ENCODE measurements around the gene IQGAP3.

Gene IQGAP3

GRCh38 chr1:156478250-156478627, 94.1 kb downstream of the IQGAP3 start:
- peaks cover 26% of the 10 kb centered on the region for H3K4me1 Mint-ChIP-seq
- no peak overlapping the region for H3K27ac Mint-ChIP-seq
- no peaks in the 10 kb centered on the region for H3K9me3 Mint-ChIP-seq
- H3K36me3 Mint-ChIP-seq (ENCODE audit: low read depth): peaks cover 78% of the 10 kb centered on the region
- TF ChIP-seq, protein P1, sequence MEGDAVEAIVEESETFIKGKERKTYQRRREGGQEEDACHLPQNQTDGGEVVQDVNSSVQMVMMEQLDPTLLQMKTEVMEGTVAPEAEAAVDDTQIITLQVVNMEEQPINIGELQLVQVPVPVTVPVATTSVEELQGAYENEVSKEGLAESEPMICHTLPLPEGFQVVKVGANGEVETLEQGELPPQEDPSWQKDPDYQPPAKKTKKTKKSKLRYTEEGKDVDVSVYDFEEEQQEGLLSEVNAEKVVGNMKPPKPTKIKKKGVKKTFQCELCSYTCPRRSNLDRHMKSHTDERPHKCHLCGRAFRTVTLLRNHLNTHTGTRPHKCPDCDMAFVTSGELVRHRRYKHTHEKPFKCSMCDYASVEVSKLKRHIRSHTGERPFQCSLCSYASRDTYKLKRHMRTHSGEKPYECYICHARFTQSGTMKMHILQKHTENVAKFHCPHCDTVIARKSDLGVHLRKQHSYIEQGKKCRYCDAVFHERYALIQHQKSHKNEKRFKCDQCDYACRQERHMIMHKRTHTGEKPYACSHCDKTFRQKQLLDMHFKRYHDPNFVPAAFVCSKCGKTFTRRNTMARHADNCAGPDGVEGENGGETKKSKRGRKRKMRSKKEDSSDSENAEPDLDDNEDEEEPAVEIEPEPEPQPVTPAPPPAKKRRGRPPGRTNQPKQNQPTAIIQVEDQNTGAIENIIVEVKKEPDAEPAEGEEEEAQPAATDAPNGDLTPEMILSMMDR (IDR thresholded peaks at IDR 0.05; ENCODE audit: unreplicated experiment in 3 of 3): no peak
- H3K27me3 Mint-ChIP-seq (ENCODE audit: low read depth): peaks cover 4% of the 10 kb centered on the region
- H3K4me3 Mint-ChIP-seq: no peak overlapping the region

- H3K4me1 Mint-ChIP-seq: peaks cover 26% of the 10 kb centered on the region
- peaks cover 8% of the 10 kb centered on the region for H3K27me3 Mint-ChIP-seq (ENCODE audit: low read depth)
- H3K4me3 Mint-ChIP-seq: no peak overlapping the region
- no peaks in the 10 kb centered on the region for H3K9me3 Mint-ChIP-seq
- H3K27ac Mint-ChIP-seq: no peak overlapping the region
- TF ChIP-seq, protein P1 (IDR thresholded peaks at IDR 0.05; ENCODE audit: unreplicated experiment in 3 of 3): no peak
- H3K36me3 Mint-ChIP-seq (ENCODE audit: low read depth): peaks cover 79% of the 10 kb centered on the region
Measured at GRCh38 chr1:156477526-156478249, 94.7 kb downstream of the IQGAP3 start.

- peaks cover 8% of the 10 kb centered on the region for H3K27me3 Mint-ChIP-seq (ENCODE audit: low read depth)
- H3K4me1 Mint-ChIP-seq: peaks cover 26% of the 10 kb centered on the region
- H3K4me3 Mint-ChIP-seq: no peak overlapping the region
- no peaks in the 10 kb centered on the region for H3K9me3 Mint-ChIP-seq
- TF ChIP-seq, protein P1 (IDR thresholded peaks at IDR 0.05; ENCODE audit: unreplicated experiment in 3 of 3): no peak
- no peak overlapping the region for H3K27ac Mint-ChIP-seq
- peaks cover 76% of the 10 kb centered on the region for H3K36me3 Mint-ChIP-seq (ENCODE audit: low read depth)
Measured at GRCh38 chr1:156476501-156477298, 95.7 kb downstream of the IQGAP3 start.

- H3K9me3 Mint-ChIP-seq: no peaks in the 10 kb centered on the region
- no peak overlapping the region for H3K4me3 Mint-ChIP-seq
- H3K4me1 Mint-ChIP-seq: peaks cover 24% of the 10 kb centered on the region
Measured at GRCh38 chr1:156475568-156476500, 96.5 kb downstream of the IQGAP3 start.

More at GRCh38 chr1:156475568-156476500, 96.5 kb downstream of the IQGAP3 start:
- Mint-ChIP-seq H3K27me3 (ENCODE audit: low read depth) (peaks cover 5% of the 10 kb centered on the region), H3K36me3 (ENCODE audit: low read depth) (peaks cover 75% of the 10 kb centered on the region), H3K27ac (no peak overlapping the region)
- TF ChIP-seq, protein P1 (IDR thresholded peaks at IDR 0.05; ENCODE audit: unreplicated experiment in 3 of 3): no peak

Data from nephron (organoid).